Skin of body (tissue), 2 donors: Measurements from ENCODE around the gene PMFBP1. TPM values are rescaled to one million over a fixed set of nuclear protein-coding genes. Genes with fewer than 3 reads are reported as not detected.

Source experiments
- DNase-seq: peaks from one replicate; lab custom pipeline; 2025; lab: John Stamatoyannopoulos, UW
- total RNA-seq: library from RNA; depleted of rRNA; stranded (reverse); fragments of >200 nt; gene quantifications from one replicate; pipeline ENCODE4 v1.2.3, GENCODE V29; 2014

Gene PMFBP1
- total RNA-seq, 1 donor from 2014 or later: 1.8 TPM

DNA sequence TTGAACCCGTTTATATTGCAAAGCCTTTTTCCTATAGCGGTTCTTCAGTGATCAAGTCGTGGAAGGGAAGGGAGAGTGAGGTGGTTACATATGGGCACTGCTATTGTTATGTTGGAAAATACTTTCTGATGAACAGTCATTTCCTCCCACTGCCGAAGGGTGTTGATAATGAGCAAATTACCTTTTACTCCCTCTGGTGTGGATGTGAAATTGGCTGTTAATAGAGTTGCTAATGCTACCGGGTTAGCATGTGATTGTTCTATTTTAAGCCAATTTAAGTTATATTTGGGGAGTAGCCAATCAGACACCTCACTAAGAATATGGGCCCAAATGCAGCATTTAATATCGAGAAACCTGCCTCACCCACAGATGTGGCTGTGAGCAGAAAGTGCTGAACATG lies 15.6 kb upstream of the PMFBP1 start:
- DNase-seq: no peak

DNA sequence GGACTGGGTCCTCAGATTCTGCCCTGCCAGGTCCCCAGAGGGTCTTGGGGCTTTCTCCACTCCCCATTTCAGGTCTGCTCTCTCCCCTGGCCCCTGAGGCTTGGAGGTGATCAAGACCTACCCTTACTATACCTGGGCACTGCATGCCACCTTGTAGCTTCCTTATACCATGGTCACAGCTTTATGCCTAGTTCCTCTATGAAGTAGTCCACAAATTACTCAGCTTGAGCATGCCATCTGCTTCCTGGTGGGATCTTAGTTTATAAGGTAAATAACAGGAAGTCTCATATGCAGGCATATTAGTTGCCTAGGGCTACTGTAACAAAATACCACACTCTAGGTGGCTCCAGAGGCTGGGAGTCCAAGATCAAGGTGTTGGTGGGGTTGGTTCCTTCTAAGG lies 11.0 kb upstream of the PMFBP1 start:
- DNase-seq: no peak

DNA sequence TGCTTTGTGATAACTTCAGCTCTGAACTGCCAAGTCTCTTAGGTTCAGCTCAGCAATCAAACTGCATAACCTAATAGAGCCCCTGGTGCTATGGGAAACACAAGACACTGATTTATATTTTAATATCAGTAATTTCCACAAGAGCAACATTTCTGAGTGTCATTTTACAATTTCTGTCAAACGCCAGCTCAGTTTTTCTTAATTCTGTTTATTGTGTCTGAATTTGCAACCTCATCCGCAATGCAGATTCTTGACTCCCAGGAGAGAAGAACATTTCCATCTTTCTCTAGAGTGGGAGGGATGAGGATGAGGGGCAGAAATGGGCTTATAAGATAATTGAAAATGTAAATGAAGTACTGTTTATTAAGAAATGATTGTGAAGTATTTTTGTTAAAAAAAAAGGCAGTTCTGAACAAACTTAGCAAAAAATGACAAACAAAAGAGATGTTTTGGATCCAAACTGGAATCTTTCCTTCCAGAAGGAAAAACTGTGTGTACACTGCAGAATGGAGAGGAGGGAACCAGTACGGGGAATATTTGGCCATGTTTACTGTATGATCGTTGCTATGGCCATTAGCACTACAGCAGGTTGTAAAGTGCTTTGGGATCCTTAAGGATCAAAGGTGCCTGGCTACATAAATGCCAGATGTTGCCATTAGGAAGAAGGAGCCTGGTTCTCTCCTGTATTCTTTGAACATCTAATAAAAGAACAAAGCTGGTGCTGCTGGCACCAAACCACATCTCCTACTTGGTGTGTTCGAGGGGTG lies 7.4 kb upstream of the PMFBP1 start:
- DNase-seq: no peak

- no peak for DNase-seq
These were observed 2.8 kb upstream of the PMFBP1 start for GRCh38 chr16:72174726-72175125.

DNA sequence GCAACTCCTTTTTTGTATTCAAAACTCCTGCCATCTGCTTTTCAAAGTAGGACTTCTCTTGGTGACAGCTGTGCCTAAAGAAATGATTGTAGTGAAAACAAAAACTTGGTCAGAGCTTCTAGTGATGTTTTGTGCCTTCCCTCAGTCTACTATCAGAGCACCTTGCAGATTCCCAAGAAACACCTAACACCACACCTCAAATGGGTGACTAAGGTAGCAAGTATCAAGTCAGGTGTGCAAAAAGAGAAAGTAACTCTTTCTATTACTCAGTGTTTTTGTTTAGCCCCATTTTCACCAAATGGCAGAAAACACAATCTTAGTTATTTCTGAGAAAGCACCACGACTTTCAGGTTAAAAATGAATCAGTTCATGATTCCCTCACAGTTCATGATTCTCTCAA lies 2.0 kb upstream of the PMFBP1 start:
- no peak for DNase-seq

GRCh38 chr16:72171236-72171635 lies 719 bp downstream of the PMFBP1 start:
- DNase-seq: no peak

DNA sequence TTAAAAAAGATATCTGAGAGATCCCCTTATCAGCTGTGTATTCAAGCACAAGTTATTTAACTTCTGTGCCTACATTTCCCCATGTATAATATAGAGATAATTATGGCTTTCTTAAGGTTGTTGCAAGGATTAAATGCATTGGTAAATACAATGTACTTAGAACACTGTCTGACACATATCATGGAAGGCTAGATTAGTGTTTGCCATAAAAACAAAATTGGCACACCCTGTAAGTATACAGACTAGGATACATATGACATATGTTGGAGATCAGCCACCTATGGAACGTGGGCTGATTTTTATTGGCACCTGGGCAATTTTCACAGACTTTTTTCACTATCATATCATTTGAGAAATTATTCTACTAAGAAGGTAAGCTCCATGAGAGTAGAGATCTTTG lies 2.2 kb downstream of the PMFBP1 start:
- DNase-seq: no peak

DNA sequence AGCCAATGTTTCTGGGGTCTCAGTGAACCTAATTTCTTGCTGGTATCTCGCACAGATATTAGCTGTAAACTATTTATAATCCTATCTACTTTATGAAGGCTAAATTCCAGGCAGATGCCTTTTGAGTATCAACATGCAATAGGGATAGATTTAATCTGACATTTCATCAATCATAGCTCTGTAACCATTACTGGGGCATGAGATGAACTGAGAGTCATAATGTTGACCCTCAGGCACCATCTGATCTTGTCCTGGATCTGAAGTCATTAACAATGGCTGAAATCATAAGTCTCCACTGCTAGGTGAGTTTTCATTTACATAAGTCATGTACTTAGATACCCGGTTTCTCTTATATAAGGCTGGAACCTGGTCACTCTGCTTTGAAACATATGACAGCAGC lies 3.6 kb downstream of the PMFBP1 start:
- no peak for DNase-seq

DNA sequence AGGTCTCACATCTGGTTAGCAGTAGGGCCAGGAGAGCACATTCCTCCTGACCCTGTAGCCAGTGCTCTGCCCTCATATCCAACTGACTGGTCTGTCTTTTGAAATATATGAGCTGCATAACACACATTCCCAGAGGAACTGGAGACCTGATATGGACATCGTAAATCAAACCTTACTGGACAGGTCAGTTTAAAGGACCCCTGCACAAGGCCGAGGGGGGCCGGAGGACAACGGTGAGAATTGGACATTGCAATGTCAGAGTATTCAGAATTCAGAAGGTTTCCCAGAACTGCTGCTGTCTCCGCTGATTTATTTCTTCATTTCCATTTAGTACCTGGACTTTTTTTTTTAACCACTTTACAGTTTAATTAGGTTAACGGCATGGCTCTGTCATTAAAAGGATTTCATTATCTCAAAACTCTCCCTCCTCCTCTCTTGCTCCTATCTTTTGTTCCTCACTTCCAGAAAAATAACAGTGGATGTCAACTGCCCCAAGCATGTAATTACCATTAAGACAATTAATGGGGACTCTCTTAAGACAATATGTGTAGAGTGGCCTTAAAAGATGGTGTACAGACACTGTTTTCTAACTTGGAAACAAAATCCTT lies 4.9 kb downstream of the PMFBP1 start:
- no peak for DNase-seq

DNA sequence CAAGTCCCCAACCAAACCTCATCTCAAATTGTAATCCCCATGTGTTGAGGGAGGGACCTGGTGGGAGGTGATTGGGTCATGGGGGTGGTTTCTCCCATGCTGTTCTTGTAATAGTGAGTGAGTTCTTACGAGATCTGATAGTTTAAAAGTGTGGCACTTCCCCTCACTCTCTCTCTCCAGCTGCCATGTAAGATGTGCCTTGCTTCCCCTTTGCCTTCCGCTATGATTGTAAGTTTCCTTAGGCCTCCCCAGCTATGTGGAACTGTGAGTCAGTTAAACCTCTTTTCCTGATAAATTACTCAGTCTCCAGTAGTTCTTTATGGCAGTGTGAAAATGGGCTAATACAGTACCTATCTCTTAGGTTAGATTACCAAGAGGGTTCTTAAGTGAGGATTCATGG lies 5.8 kb downstream of the PMFBP1 start:
- no peak for DNase-seq

DNA sequence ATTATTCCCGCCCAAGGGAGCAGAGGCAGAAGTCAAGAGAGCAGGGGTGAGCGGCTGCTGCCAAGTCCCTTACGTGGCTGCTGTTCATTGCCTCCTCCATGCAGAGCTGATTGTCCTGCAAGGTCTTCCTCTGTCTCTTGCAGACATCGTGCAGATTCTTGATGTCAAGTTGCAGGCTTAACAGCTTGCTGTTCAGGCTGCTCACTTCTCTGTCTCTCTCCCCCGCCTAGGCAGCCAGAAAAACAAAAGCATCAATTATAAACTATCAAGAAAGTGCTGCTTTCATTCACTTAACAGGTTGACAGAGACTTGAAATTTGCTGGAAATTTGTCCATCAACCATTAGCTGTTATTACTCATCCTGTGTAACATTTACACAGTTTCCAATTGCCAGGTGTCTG lies 7.3 kb downstream of the PMFBP1 start:
- DNase-seq: no peak

DNA sequence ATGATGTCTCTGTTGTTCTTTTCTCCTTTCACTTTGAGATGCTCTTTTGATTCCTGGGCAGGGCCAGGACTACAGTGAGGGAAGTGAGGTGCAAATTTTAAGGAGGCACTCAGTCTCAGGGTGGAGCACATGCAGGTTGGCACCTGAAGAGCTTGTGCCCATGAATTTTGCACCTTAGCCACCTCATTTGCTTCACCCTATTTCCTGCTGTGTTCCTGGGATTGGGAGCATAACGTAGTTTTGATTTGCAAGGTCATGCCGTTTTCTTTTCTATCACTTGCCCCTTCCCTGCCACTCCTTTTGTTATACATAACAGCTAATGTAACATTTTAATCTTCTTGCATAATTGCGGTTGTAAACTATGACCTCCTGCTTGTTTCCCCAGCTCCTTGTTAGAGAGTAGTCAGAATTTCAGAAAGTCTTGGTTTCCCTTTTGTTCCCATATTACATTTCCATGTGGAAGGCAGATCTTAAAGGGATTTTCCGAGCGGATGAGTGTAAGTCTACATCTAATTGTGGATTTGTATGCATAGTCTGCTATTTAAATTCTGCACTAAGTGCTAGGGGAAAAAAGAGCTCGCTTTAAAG lies 9.8 kb downstream of the PMFBP1 start:
- DNase-seq: no peak

GRCh38 chr16:72159801-72160200 lies 12.2 kb downstream of the PMFBP1 start:
- DNase-seq: no peak

GRCh38 chr16:72159386-72159785 lies 12.6 kb downstream of the PMFBP1 start:
- no peak for DNase-seq

GRCh38 chr16:72149676-72150464 lies 22.1 kb downstream of the PMFBP1 start:
- DNase-seq: no peak

DNA sequence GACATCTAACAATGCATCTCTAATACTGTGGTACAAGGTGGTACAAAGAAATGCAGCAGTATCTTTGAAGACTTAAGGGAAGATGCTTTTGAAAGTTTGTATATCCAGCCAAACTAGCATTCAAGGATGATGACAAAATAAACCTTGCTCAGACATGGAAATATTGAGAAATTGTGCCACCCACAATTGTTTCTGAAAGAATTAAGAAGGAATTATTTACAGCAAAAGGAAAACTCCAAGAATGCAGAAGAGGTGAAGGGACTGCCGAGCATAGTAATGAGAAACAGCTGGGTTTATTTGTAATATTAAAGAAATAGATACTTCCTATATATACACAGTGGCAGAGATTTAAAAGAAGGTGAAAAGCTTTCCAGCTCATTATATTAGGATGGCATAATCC lies 29.5 kb downstream of the PMFBP1 start:
- no peak for DNase-seq

DNA sequence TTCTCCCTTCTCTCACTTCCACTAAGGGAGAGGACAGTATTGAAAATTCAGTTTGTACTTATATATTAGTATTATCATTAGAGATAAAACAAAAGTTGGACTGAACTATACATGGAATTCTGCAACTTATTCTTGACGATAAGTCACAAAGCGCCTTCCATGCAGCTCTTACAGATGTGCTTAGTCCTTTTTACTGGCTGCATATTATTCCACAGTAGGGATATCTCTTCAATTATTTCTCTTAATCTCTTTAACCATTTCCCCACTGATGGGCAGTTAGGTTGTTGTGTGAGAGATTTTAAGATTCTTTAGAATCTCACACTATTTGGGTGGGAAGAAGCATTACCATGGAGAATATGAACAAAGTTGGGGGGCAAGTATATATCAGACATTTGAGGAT lies 32.0 kb downstream of the PMFBP1 start:
- DNase-seq: no peak

DNA sequence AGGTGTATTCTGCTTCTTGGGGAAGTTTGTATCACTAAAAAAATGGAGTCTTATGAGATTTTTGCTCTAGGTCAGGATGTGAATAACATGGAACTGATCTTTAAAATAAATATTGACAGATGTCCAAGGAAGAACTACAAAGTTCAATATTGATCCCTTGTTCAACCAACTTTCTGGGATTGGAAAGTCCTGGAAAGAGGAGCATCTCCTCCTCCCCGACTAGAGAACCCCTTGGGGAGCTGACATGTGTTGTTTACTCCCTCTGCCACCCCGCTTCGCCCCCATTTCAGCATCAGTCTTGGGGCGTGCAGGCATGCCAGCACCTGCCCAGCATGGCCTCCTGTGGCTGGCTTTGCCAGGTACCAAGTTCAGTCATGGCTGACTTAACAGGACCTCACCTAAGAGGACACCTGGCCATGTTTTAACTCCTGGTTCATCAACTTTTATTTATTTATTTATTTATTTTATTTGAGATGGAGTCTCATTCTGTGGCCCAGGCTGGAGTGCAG lies 33.8 kb downstream of the PMFBP1 start:
- no peak for DNase-seq

GRCh38 chr16:72137380-72138063 lies 34.4 kb downstream of the PMFBP1 start:
- DNase-seq: no peak

GRCh38 chr16:72134507-72134906 lies 37.4 kb downstream of the PMFBP1 start:
- DNase-seq: no peak

DNA sequence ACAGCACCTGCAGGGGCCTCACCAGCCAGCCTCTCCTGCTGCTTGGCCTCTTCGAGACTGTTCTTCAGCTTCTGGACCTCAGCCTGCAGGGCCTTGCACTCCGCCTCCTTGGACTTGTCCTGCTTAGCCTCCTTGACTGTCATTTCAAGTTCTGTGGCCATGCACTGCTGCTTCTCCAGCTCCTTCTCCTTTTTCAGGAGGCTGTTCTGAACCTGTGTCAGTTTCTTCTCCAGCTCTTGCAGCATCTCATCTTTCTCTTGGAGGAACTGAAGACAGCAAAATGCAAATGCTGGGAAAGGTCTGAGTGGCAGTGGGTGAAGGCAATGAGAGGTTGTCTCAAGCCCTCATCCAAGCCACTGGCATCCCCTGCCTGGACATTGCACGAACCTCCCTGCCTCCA lies 39.2 kb downstream of the PMFBP1 start:
- no peak for DNase-seq
